ENCODE results near the gene COL19A1. TPM values are rescaled to one million over a fixed set of nuclear protein-coding genes. Genes with fewer than 3 reads are reported as not detected.

COL19A1 gene
- total and polyA plus RNA-seq, 9 of the 15 experiments (the other 6 are each of a cell fraction or from before 2014, with no cell fraction given), result not detected

- TF ChIP-seq HLTF (IDR thresholded peaks at IDR 0.05) (no peak), CEBPB (tag; IDR thresholded peaks at IDR 0.05) (peak; percentile 60), GATAD2A (IDR thresholded peaks at IDR 0.05) (no peak), CEBPG (CRISPR knock-in tag; IDR thresholded peaks at IDR 0.05) (no peak), CEBPG (tag; conservative IDR thresholded peaks at IDR 0.05 in 1 of 2, IDR thresholded peaks at IDR 0.05 in 1 of 2) (peak; percentile 12 to 74; a peak in 2 of 4 replicates)
- Histone ChIP-seq H3K9me3 (replicated peaks; ENCODE audit: control insufficient read depth, insufficient read depth, low read depth, low read length) (no peaks in the 10 kb centered on the region), H3K27ac (ENCODE audit: extremely low read depth, low read depth, low read length) (no peak overlapping the region), H3K36me3 (ENCODE audit: control insufficient read depth, insufficient read depth, low read length) (no peaks in the 10 kb centered on the region), H3K4me1 (replicated peaks in 1 of 2; ENCODE audit: control insufficient read depth in 2 of 2, insufficient read depth in 2 of 2, low read length in 2 of 2) (no peaks in the 10 kb centered on the region), H3K4me3 (no peak overlapping the region), H3K9me1 (ENCODE audit: control insufficient read depth, insufficient read depth, low read length) (no peaks in the 10 kb centered on the region), H3K79me2 (ENCODE audit: control insufficient read depth, insufficient read depth, low read length) (no peaks in the 10 kb centered on the region), H3K9ac (ENCODE audit: insufficient read depth in 1 of 2, low read depth in 2 of 2, low read length in 2 of 2) (no peak overlapping the region), H4K20me1 (replicated peaks; ENCODE audit: control insufficient read depth, insufficient read depth, low read length) (no peaks in the 10 kb centered on the region), H3K27me3 (ENCODE audit: control insufficient read depth in 2 of 2, insufficient read depth in 2 of 2, low read length in 2 of 2) (no peaks in the 10 kb centered on the region), H3K4me2 (ENCODE audit: insufficient read depth, low read length) (no peak overlapping the region), H2AFZ (ENCODE audit: low read depth, low read length) (no peak overlapping the region)
- WGBS (ENCODE audit: insufficient coverage, low coverage, missing lambda C conversion rate), result 0% methylated on average over 2 of the region's 2 CpGs
- ChIA-PET POLR2A (no interaction called here), CTCF (ENCODE audit: low intra/inter-chr PET ratio) (no interaction called here)
- BruUV-seq (replicated peaks), result no TSS peak
- intact Hi-C loops (cut with micrococcal nuclease) (no loop called here), in situ Hi-C loops (cut with MboI) (no loop called here)
- ATAC-seq, result no peak
- FAIRE-seq, result no peak
- no peak for DNase-seq (ENCODE audit: extremely low read depth in 1 of 4, low spot score in 3 of 4)
Observed at GRCh38 chr6:69846770-69847491, 19.4 kb upstream of the COL19A1 start.

- 0% methylated on average over 1 of the region's 1 CpG for WGBS (ENCODE audit: insufficient coverage, low coverage, missing lambda C conversion rate)
- H3K79me2 ChIP-seq (ENCODE audit: control insufficient read depth, insufficient read depth, low read length), result no peaks in the 10 kb centered on the region
- H3K27me3 ChIP-seq (ENCODE audit: control insufficient read depth in 2 of 2, insufficient read depth in 2 of 2, low read length in 2 of 2), result no peaks in the 10 kb centered on the region
- H3K9me1 ChIP-seq (ENCODE audit: control insufficient read depth, insufficient read depth, low read length), result no peaks in the 10 kb centered on the region
- no peaks in the 10 kb centered on the region for H4K20me1 ChIP-seq (replicated peaks; ENCODE audit: control insufficient read depth, insufficient read depth, low read length)
- no peak overlapping the region for H3K9ac ChIP-seq (ENCODE audit: insufficient read depth in 1 of 2, low read depth in 2 of 2, low read length in 2 of 2)
- H3K36me3 ChIP-seq (ENCODE audit: control insufficient read depth, insufficient read depth, low read length), result no peaks in the 10 kb centered on the region
- H3K27ac ChIP-seq (ENCODE audit: extremely low read depth, low read depth, low read length), result no peak overlapping the region
- no TSS peak for BruUV-seq (replicated peaks)
- intact Hi-C loops (cut with micrococcal nuclease) (no loop called here), in situ Hi-C loops (cut with MboI) (no loop called here)
- H2AFZ ChIP-seq (ENCODE audit: low read depth, low read length), result no peak overlapping the region
- H3K9me3 ChIP-seq (replicated peaks; ENCODE audit: control insufficient read depth, insufficient read depth, low read depth, low read length), result no peaks in the 10 kb centered on the region
- FAIRE-seq (no peak), ATAC-seq (no peak), DNase-seq (ENCODE audit: extremely low read depth in 1 of 4, low spot score in 3 of 4) (no peak)
- H3K4me1 ChIP-seq (replicated peaks in 1 of 2; ENCODE audit: control insufficient read depth in 2 of 2, insufficient read depth in 2 of 2, low read length in 2 of 2), result no peaks in the 10 kb centered on the region
- H3K4me3 ChIP-seq, result no peak overlapping the region
- ChIA-PET CTCF (ENCODE audit: low intra/inter-chr PET ratio) (no interaction called here), POLR2A (interaction anchor here (1.5 kb wide), 1 partner anchor 11 kb away, joined by 8 read pairs; no protein-coding TSS in a partner anchor)
- H3K4me2 ChIP-seq (ENCODE audit: insufficient read depth, low read length), result no peak overlapping the region
- TF ChIP-seq HDAC3 (IDR thresholded peaks at IDR 0.05; ENCODE audit: borderline replicate concordance, partially characterized antibody), result no peak
- no peak for TF ChIP-seq RNF219 (CRISPR knock-in tag; IDR thresholded peaks at IDR 0.05)
- no peak for TF ChIP-seq ZNF695 (CRISPR knock-in tag; IDR thresholded peaks at IDR 0.05)
- no peak for TF ChIP-seq GTF2E2 (tag; IDR thresholded peaks at IDR 0.05)
- no peak for TF ChIP-seq SNIP1 (IDR thresholded peaks at IDR 0.05; ENCODE audit: low read depth)
- no peak for TF ChIP-seq AFF4 (CRISPR knock-in tag; IDR thresholded peaks at IDR 0.05)
Observed at GRCh38 chr6:69847492-69847788, 18.9 kb upstream of the COL19A1 start.
